ENCODE results near the gene LARP1.

GRCh38 chr5:154743812-154744211 lies 11.4 kb upstream of the LARP1 start:
- no peak for TF ChIP-seq CTCF (conservative IDR thresholded peaks at IDR 0.05)
- no peak for TF ChIP-seq ZFX (IDR thresholded peaks at IDR 0.05)
